Caki2 (cell line): ENCODE measurements around the gene PPP1CA. TPM values are rescaled to one million over a fixed set of nuclear protein-coding genes. Genes with fewer than 3 reads are reported as not detected.

Experiments used
- DNase-seq: peaks from one replicate; pipeline ENCODE4 v3.0.0-alpha.2; 2015; ENCODE audit warnings: low read depth
- in situ Hi-C: cut with HindIII; loops from 2 replicates; pipeline ENCODE4 v1.10.0; 2016; ENCODE audit warnings: low sequenced_read_pairs, low pct_unique_long_range_greater_than_20kb, mixed read lengths
- total RNA-seq: library from RNA; depleted of rRNA; stranded (reverse); fragments of >200 nt; shearing (Covaris generic); gene quantifications from 2 replicates; pipeline ENCODE4 v1.2.3, GENCODE V29; 2014; ENCODE audit warnings: low replicate concordance

PPP1CA gene
- total RNA-seq, 1 experiment from 2014 or later = 260 TPM

DNA sequence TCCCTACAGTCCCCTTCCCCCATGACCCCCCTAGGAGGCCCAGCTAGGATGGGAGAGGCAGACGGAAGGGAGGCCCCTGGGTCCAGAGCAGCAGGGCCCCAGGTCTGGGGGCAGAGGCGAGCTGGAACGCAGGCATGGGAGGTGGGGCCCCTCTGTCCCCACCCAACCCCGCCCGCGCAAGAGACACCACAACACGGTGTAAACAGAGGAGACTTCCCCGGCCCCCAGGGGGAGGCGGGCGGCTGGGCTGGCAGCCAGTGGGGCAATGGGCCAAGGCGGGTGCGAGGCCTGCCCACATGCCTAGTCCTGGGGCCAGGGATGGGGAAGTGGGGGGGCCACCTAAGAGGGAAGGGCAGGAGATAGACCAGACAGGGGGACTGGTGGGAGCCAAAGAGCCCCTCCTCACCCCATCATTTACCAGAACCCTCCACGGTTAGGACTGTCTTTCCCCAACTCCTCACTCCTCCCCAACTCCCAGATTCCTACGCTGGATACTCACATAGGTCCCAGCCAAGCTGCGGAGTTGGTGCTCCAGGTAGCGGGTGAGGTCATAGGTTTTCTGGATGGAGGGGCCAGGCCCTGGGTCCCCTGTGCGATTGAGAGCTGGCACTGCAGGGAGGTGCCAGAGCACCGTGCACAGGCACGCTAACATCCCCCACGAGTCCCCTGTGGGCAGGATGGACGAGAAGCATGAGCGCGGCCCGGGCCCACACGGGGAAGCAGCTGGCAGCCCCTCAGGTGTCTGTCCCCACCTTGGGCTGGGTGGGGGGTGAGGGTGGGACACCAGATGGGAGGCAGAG lies 34.5 kb downstream of the PPP1CA start:
- in situ Hi-C loops = no loop called here
- no peak for DNase-seq

DNA sequence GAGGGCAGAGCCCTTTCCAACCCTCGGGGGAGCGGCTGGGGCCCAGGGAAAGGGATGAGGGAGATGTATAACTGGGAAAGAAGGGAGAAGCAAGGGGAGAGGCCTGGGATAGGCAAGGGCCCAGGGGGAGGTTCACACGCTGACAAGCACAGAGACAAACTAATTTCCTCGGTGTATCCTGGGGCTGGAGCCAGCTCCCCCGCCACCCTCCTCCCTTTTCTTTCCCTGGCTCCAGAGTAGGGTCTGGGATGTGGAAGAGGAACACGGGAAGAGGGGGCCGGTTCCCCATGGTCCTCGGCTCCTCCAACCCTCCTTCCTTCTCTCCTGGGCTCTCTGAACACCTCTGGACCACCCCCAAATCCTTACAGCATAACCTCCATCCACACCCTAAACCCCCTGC lies 35.1 kb downstream of the PPP1CA start:
- DNase-seq = no peak
- in situ Hi-C loops = no loop called here

DNA sequence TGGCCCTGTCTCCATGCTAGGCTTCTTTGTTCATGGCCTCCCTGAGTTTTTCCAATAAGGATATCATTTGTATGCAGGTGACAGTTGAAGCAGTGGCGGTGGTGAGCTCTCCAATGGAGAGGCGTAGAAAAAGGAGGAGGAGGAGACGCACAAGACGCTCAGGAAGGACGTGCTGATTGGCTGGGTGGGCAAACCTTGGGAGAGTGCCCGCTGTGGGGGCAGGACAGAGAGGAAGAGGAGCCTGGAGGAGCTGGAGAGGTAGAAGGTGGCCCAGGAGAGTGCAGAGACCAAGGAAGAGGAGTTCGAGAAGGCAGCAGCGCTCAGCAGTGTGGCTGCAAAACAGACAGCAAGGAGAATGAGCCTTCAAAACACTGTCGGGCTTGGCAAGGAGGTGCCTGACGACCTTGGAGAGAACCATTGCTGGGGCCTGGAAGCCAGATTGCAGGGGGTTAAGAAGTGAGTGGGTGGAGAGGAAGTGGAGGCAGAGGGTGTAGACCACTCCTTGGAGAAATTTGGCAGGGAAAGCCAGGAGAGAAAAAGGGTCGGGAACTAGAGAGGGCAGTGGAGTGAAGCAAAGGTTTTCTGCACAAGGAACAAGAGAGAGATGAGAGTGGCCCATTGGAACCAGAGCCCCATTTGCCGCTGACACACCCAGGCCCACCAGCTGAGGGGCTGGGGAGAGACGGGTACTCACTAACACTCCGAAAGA lies 35.8 kb downstream of the PPP1CA start:
- no peak for DNase-seq
- in situ Hi-C loops = no loop called here

DNA sequence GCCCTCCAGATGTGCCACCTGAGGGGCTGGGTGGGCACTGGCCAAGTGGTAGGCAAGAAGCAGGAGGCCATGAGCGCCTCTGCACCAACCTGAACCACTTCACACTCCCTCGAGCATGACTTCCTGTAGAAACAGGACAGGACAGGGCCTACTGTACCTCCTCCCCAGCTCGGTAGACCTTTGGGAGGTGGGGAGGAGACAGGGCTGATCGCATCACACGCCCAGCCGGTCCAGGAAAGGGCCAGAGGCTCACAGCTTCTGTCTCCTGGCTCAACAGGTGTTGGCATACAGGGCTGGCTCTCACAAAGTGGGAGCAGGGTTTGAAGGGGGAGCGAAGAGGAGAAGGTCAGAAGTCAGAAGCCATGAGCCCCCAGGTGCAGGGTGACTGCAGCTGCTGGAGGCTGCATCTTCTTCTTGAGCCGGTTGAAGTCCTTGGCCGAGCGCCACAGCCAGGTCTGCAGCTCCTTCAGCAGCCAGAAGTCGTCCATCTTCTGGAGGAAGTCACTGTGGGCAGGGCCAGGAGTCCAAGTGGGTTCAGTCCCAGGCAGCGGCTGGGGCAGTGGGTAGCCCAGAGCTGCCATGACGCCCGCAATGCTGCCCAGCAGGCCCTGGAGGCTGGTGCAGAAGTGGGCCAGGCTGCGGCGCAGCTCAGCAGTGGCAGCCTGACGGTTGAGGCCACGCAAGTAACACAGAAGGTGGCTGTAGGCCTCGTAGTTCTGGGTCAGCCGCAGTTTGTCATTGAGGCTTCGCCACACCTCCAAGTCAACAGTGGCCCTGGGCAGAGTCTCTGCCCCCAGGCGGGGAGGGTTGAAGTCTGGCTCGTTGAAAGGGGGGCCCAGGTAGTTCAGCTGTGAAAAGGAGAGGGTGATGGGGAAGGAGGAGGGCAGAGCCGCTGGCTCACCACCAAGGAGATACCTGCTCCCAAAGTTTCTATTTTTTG lies 36.6 kb downstream of the PPP1CA start:
- in situ Hi-C loops = no loop called here
- DNase-seq = no peak

GRCh38 chr11:67364169-67364568 lies 37.5 kb downstream of the PPP1CA start:
- DNase-seq = no peak
- in situ Hi-C loops = no loop called here

DNA sequence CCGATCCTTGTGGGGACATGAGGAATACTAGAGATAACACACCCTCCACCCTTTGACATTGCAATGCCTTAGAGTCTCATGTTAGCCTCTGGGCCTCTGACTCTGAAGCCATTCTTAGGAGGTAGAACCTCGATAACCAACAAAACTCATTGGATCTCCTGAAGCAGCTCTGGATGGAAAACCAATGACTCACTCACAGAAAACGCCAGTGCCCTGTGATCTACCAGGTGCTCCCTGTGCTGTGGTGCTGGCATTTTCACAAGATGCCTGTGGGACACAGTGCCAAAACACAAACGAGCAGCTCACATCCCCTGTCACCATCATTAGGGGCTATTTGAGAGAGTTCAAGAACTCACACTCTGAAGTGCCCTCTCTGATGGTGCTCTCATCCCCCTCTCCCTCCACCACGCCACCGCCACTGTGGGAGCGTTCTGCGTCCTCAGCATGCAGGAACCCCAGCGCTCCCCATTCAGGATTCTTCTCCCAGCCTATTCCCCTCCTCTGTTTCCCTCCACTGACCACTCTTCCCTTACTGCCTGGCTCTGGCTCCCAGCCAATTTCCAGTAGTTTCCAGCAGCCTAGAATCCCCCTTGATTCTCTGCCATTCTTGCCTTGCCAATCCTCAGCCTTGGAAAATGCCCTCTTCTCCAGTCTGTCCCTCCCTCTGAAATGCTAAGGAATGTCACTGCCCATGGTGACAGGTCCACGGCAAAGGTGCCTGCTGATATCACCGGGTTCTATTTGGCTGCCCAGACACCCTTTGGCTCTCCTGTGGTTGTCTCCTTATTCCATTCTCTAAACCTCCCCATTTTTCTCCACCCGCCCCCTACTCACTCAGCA lies 43.6 kb downstream of the PPP1CA start:
- in situ Hi-C loops = no loop called here
- peak; percentile 31 for DNase-seq

- peak; percentile 71 for DNase-seq
- in situ Hi-C loops = no loop called here
Observed at GRCh38 chr11:67356864-67357561, 44.6 kb downstream of the PPP1CA start.

- DNase-seq = no peak
- in situ Hi-C loops = no loop called here
Observed at GRCh38 chr11:67356387-67356863, 45.2 kb downstream of the PPP1CA start.

DNA sequence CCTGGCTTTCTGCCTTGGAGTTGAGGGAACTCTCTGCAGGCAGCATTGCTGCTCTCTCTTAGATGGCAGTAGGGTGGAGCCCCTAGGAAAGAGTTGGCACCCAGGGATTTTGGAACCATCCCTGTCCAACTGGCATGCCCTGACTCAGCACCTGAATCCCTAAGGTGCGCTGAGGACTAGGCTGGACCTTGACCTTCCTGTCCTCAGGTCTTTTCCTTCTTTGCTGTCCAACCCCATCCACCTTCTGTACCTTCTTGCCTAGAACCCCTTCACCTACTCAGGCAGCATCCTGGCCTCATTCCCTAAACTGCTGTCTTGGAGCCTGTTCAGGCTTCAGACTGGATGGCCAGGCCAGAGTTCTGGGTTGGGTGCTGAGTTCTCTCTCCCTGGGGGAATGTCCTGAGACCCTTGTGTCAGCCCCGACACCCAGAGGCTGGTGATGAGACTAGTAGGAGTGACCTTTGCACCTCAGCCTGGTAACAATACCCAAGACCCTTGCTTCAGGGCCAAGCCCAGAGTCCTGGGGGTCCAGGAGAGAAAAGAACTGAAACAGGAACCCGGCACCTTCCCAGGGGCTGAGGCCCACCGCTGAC lies 45.8 kb downstream of the PPP1CA start:
- in situ Hi-C loops = no loop called here
- DNase-seq = no peak

DNA sequence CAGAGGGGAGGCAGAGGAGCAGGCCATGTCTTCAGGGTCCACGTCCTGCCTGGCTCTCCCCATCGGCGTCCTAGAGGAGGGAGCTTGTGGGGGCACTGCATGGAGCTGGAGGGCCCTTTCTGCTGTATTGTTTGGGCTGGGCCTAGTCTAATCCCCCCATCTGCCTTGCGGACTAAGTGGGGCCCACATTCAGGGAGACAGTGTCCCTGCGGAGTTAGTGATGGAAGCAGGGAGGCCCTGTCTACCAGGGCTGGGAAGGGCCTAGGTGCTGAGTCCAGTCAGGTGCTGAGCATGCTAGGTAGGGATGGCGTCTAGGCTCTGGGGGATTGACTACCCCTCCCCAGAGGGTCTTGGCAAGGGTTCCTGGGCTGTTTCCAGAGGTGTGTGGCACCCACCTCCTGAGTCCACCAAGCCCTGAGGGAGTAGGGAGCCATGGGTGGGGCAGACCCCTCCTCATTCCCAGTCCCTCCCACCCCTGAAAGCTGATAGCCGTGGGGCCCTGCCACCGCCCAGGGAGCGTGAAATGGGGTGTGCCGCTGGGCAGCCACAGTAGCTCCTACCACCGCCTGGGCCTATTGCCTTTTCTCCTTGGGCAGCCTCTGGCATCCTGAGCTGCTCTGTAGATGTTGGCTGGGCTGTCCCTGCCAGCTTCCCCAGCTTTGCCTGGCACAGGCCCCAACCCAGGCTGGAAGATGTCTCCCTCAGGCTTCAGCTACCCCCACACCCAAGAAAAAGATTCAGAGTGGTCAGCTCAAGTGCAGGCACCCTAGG lies 46.5 kb downstream of the PPP1CA start:
- DNase-seq = no peak
- in situ Hi-C loops = no loop called here

GRCh38 chr11:67354075-67355022 lies 47.3 kb downstream of the PPP1CA start:
- in situ Hi-C loops = no loop called here
- peak; percentile 92 for DNase-seq

DNA sequence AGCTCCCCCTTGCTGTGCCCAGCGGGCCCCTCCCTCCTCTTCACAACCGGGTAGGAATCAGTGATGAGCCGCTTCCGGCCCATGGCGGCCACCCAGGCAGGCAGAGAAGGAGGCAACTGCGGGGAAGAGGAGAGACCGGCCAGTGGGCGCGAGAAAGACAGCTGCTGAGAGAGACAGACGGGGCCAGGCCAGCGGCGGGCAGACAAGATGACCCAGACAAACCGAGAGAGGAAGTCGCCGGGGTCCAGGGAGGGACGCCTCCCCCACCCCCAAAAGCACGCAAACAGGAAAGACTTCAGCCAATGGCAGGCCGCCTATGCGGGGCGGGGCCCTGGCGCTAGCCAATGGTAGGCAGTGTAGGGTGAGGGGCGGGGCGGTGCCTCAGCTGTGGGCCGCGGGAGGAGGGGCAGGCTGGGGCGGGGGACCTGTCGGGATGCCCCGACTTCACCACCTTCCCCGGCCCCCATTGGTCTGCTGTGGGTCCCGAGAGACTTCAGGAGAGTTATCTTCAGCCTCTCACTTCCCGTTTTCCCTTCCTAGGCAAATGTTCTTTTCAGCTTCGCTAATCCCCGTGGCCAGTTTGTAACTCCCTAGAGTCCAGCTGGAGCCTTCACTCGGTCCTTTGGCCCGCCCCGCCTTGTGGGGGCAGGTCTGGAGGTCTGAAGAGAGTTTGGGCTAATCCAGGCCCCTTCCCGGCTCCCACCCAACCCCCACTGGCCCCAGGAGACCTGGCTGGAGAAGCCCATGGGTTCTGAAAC lies 48.2 kb downstream of the PPP1CA start, which contains the start of gene POLD4:
TSS of gene POLD4 (minus strand) at position 230 of the 758 bp plus-strand sequence. CDS start at position 83, 147 bp downstream.
- in situ Hi-C loops = no loop called here
- DNase-seq = peak; percentile 90

DNA sequence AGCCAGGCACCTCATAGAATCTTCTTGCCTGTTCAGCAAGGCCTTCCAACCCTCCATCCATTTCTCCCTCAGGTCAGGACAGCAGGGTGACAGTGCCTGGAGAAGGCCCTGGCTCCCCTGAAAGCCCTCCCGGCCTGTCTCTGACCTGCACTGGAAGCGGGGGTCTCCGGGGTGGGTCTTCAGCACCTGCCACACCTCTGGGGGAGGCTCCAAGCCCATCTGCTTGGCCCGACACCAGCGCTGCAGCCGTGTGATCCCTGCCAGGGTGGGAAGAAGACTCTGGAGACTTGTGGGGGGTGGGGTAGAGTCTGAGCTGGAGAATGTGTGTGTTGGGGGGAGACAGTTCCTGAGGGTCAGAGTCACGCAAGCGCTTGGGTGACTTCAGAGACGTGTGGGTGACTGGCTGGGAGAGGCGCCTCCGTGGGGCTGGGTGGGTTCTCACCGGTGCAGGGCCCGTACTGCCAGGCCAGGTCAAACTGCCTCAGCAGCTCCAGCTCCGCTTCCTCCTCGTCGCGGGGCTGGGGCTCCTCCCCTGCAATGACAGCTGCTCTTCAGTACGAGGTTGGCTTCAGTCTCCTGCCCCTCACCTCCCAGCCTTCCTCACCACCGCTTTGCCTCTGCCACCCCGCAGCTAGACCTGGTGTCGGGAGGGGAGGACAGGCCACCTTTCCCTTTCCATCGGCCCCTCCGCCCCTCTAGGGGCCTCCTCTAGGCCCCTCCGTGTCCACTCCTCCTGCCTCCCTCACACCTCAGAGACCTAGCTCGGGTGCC lies 48.9 kb downstream of the PPP1CA start:
- in situ Hi-C loops = no loop called here
- no peak for DNase-seq
